SU-DHL-6 (cell line): Measurements from ENCODE around the gene DIP2C.

Experiments used
- CTCF ChIP-seq: fragments of 200-600 bp; sonication (generic); IDR thresholded peaks from one replicate; pipeline ENCODE4 v1.5.1; 2017; ENCODE audit warnings: antibody characterized with exemption, mild to moderate bottlenecking, low read length, moderate library complexity; ENCODE audit not compliant: insufficient read depth, poor library complexity, severe bottlenecking
- EZH2phosphoT487 ChIP-seq: fragments of 200-600 bp; sonication (generic), shearing (Covaris generic); conservative IDR thresholded peaks from 2 replicates; pipeline ENCODE4 v1.6.1; 2018; ENCODE audit warnings: mild to moderate bottlenecking, antibody characterized with exemption, low read length, moderate library complexity, mixed read lengths

- no peak for TF ChIP-seq CTCF
- no peak for TF ChIP-seq EZH2phosphoT487
Measured at GRCh38 chr10:359762-360161, 329.7 kb downstream of the DIP2C start.
